Activated naive CD4-positive, alpha-beta T cell treated with anti-CD3 and anti-CD28 coated beads for 36 hours (primary cell): ENCODE measurements around the gene ASB6. TPM values are rescaled to one million over a fixed set of nuclear protein-coding genes. Genes with fewer than 3 reads are reported as not detected.

Experiments used
- CTCF ChIA-PET: fragments of 350-600 bp; sonication (Branson Sonifier 250); formaldehyde crosslinking; loops from one replicate; lab custom pipeline; 2021; ENCODE audit warnings: antibody characterized with exemption; lab: Charles Lee
- DNase-seq: peaks from one replicate; pipeline ENCODE4 v3.0.0-alpha.2; 2020
- H3K27ac Mint-ChIP-seq: one replicate; pipeline ENCODE4 v1.8.0; 2021; ENCODE audit warnings: mild to moderate bottlenecking, mixed read lengths
- H3K27me3 Mint-ChIP-seq: one replicate; pipeline ENCODE4 v1.8.0; 2021; ENCODE audit warnings: low read depth, mixed read lengths
- H3K36me3 Mint-ChIP-seq: one replicate; pipeline ENCODE4 v1.8.0; 2021; ENCODE audit warnings: low read depth, mixed read lengths
- H3K4me1 Mint-ChIP-seq: one replicate; pipeline ENCODE4 v1.8.0; 2021; ENCODE audit warnings: low read depth, mixed read lengths
- H3K4me3 Mint-ChIP-seq: one replicate; pipeline ENCODE4 v1.8.0; 2021; ENCODE audit warnings: mild to moderate bottlenecking, moderate library complexity, mixed read lengths
- H3K9me3 Mint-ChIP-seq: one replicate; pipeline ENCODE4 v1.8.0; 2021; ENCODE audit warnings: mixed read lengths
- intact Hi-C: fragments of 100-400 bp; cut with micrococcal nuclease; formaldehyde crosslinking; loops from one replicate; pipeline ENCODE4 v1.15.1; 2023
- total RNA-seq, 2 experiments: library from RNA; stranded (reverse); gene quantifications; one replicate each; pipeline ENCODE4 v1.2.3, GENCODE V29; 2021

Gene ASB6
- total RNA-seq, 2 experiments from 2014 or later: 13.0 to 13.8 TPM

- H3K4me1 Mint-ChIP-seq: peaks cover 73% of the 10 kb centered on the region
- DNase-seq: no peak
- intact Hi-C loops: no loop called here
- H3K27ac Mint-ChIP-seq: peak overlapping the region; percentile 55
- no peaks in the 10 kb centered on the region for H3K9me3 Mint-ChIP-seq
- peaks cover 15% of the 10 kb centered on the region for H3K36me3 Mint-ChIP-seq
- H3K4me3 Mint-ChIP-seq: no peak overlapping the region
- CTCF ChIA-PET: interaction anchor here (1.6 kb wide), 2 partner anchors 14 to 18 kb away, joined by 4 read pairs; no protein-coding TSS in a partner anchor
- H3K27me3 Mint-ChIP-seq: peaks cover 2% of the 10 kb centered on the region
These were observed 13.2 kb downstream of the ASB6 start for GRCh38 chr9:129628709-129629108.

GRCh38 chr9:129627556-129628440 is 14.2 kb downstream of the ASB6 start:
- Mint-ChIP-seq H3K36me3 (peaks cover 13% of the 10 kb centered on the region), H3K4me1 (peaks cover 73% of the 10 kb centered on the region)
- intact Hi-C loops: no loop called here

GRCh38 chr9:129626625-129627284 is 15.2 kb downstream of the ASB6 start:
- H3K4me3 Mint-ChIP-seq: peak overlapping the region; percentile 77
- peaks cover 11% of the 10 kb centered on the region for H3K36me3 Mint-ChIP-seq
- H3K4me1 Mint-ChIP-seq: peaks cover 65% of the 10 kb centered on the region
- peak overlapping the region; percentile 93 for H3K27ac Mint-ChIP-seq
- peaks cover 9% of the 10 kb centered on the region for H3K27me3 Mint-ChIP-seq
- CTCF ChIA-PET: interaction anchor here (0.8 to 4.5 kb wide), 4 partner anchors 9 to 495 kb away, joined by 3 to 31 read pairs (median 4); no protein-coding TSS in a partner anchor
- peak; percentile 48 for DNase-seq
- no peaks in the 10 kb centered on the region for H3K9me3 Mint-ChIP-seq
- intact Hi-C loops: loop anchor here (1.0 kb wide), 2 partner anchors 16 to 261 kb away; partner anchors contain the start of gene ASB6

More at GRCh38 chr9:129627556-129628440, 14.2 kb downstream of the ASB6 start:
- no peaks in the 10 kb centered on the region for H3K9me3 Mint-ChIP-seq
- peak overlapping the region; percentile 71 for H3K27ac Mint-ChIP-seq
- H3K4me3 Mint-ChIP-seq: peak overlapping the region; percentile 77
- peaks cover 5% of the 10 kb centered on the region for H3K27me3 Mint-ChIP-seq
- no peak for DNase-seq
- CTCF ChIA-PET: interaction anchor here (1.6 kb wide), 1 partner anchor 15 kb away, joined by 4 read pairs; no protein-coding TSS in a partner anchor

GRCh38 chr9:129626079-129626624 is 15.8 kb downstream of the ASB6 start, which contains the start of gene NTMT1:
TSS of gene NTMT1 (plus strand) at chr9:129626163. CDS start at chr9:129632704, 6,541 bp downstream.
- no peaks in the 10 kb centered on the region for H3K9me3 Mint-ChIP-seq
- H3K27ac Mint-ChIP-seq: peak within 1 kb of the TSS; percentile 93
- CTCF ChIA-PET: interaction anchor here (0.6 to 4.5 kb wide), 10 partner anchors 9 to 505 kb away, joined by 3 to 32 read pairs (median 4); partner anchors contain the start of gene IER5L
- intact Hi-C loops: loop anchor here (1.0 kb wide), 2 partner anchors 16 to 261 kb away; partner anchors contain the start of gene ASB6
- peaks cover 59% of the 10 kb centered on the region for H3K4me1 Mint-ChIP-seq
- DNase-seq: peak; percentile 92
- peaks cover 14% of the 10 kb centered on the region for H3K27me3 Mint-ChIP-seq
- peak within 1 kb of the TSS; percentile 77 for H3K4me3 Mint-ChIP-seq
- peaks cover 10% of the 10 kb centered on the region for H3K36me3 Mint-ChIP-seq

- peaks cover 8% of the 10 kb centered on the region for H3K36me3 Mint-ChIP-seq
- no peaks in the 10 kb centered on the region for H3K9me3 Mint-ChIP-seq
- peaks cover 48% of the 10 kb centered on the region for H3K4me1 Mint-ChIP-seq
- H3K27me3 Mint-ChIP-seq: peaks cover 18% of the 10 kb centered on the region
- peak; percentile 59 for DNase-seq
- intact Hi-C loops: loop anchor here (1.0 kb wide), 3 partner anchors 14 to 449 kb away; no protein-coding TSS in a partner anchor
- CTCF ChIA-PET: interaction anchor here (0.6 to 5.6 kb wide), 22 partner anchors 9 to 886 kb away, joined by 3 to 42 read pairs (median 4); partner anchors contain the start of gene IER5L
- H3K4me3 Mint-ChIP-seq: peak overlapping the region; percentile 77
- H3K27ac Mint-ChIP-seq: peak overlapping the region; percentile 83
These were observed 17.0 kb downstream of the ASB6 start for GRCh38 chr9:129624947-129625346.

- H3K27me3 Mint-ChIP-seq: peaks cover 22% of the 10 kb centered on the region
- intact Hi-C loops: loop anchor here (1.0 kb wide), 2 partner anchors 13 to 448 kb away; no protein-coding TSS in a partner anchor
- H3K27ac Mint-ChIP-seq: peak overlapping the region; percentile 55
- peak; percentile 85 for DNase-seq
- peaks cover 7% of the 10 kb centered on the region for H3K36me3 Mint-ChIP-seq
- peak overlapping the region; percentile 77 for H3K4me3 Mint-ChIP-seq
- H3K9me3 Mint-ChIP-seq: no peaks in the 10 kb centered on the region
- H3K4me1 Mint-ChIP-seq: peaks cover 41% of the 10 kb centered on the region
- CTCF ChIA-PET: interaction anchor here (0.6 to 5.6 kb wide), 31 partner anchors 8 to 885 kb away, joined by 3 to 42 read pairs (median 4); partner anchors contain the start of gene IER5L
These were observed 17.7 kb downstream of the ASB6 start for GRCh38 chr9:129624168-129624759.

- Mint-ChIP-seq H3K27me3 (peaks cover 25% of the 10 kb centered on the region), H3K9me3 (no peaks in the 10 kb centered on the region), H3K4me1 (peaks cover 32% of the 10 kb centered on the region), H3K27ac (no peak overlapping the region), H3K4me3 (no peak overlapping the region), H3K36me3 (peaks cover 7% of the 10 kb centered on the region)
- DNase-seq: no peak
- intact Hi-C loops: no loop called here
- CTCF ChIA-PET: interaction anchor here (0.6 to 5.6 kb wide), 17 partner anchors 9 to 492 kb away, joined by 3 to 42 read pairs (median 6); no protein-coding TSS in a partner anchor
These were observed 18.6 kb downstream of the ASB6 start for GRCh38 chr9:129623331-129623730.

GRCh38 chr9:129620669-129621295 is 21.2 kb downstream of the ASB6 start, which contains the start of gene C9orf50:
TSS of gene C9orf50 (minus strand) at chr9:129621101. CDS start at chr9:129620574, 527 bp downstream.
- CTCF ChIA-PET: interaction anchor here (0.6 to 5.6 kb wide), 8 partner anchors 9 to 514 kb away, joined by 3 to 42 read pairs (median 3); no protein-coding TSS in a partner anchor
- Mint-ChIP-seq H3K27ac (no peak within 1 kb of the TSS), H3K27me3 (peaks cover 25% of the 10 kb centered on the region), H3K4me3 (no peak within 1 kb of the TSS), H3K4me1 (peaks cover 15% of the 10 kb centered on the region), H3K36me3 (no peaks in the 10 kb centered on the region), H3K9me3 (no peaks in the 10 kb centered on the region)
- intact Hi-C loops: no loop called here
- no peak for DNase-seq

GRCh38 chr9:129619787-129620668 is 21.9 kb downstream of the ASB6 start:
- Mint-ChIP-seq H3K27me3 (peaks cover 25% of the 10 kb centered on the region), H3K4me1 (peaks cover 11% of the 10 kb centered on the region), H3K36me3 (no peaks in the 10 kb centered on the region), H3K4me3 (no peak overlapping the region), H3K9me3 (no peaks in the 10 kb centered on the region), H3K27ac (no peak overlapping the region)
- DNase-seq: no peak
- intact Hi-C loops: no loop called here
- CTCF ChIA-PET: interaction anchor here (0.6 to 5.6 kb wide), 5 partner anchors 8 to 514 kb away, joined by 3 to 42 read pairs (median 3); no protein-coding TSS in a partner anchor

GRCh38 chr9:129617167-129617566 is 24.8 kb downstream of the ASB6 start:
- Mint-ChIP-seq H3K27ac (no peak overlapping the region), H3K27me3 (peaks cover 20% of the 10 kb centered on the region), H3K9me3 (no peaks in the 10 kb centered on the region), H3K4me3 (no peak overlapping the region), H3K4me1 (no peaks in the 10 kb centered on the region), H3K36me3 (no peaks in the 10 kb centered on the region)
- intact Hi-C loops: no loop called here
- CTCF ChIA-PET: interaction anchor here (0.7 kb wide), 1 partner anchor 592 kb away, joined by 3 read pairs; no protein-coding TSS in a partner anchor
- DNase-seq: peak; percentile 41
